NCI-H1048 (cell line): ENCODE measurements around the gene ZNF394.
"Not testable (repeated sequence)": the region's sequence is repeated elsewhere in the genome, so short reads cannot be mapped to it uniquely, and the experiment has no call there.

Source experiments
- DNase-seq: peaks from one replicate; lab custom pipeline; 2025; lab: John Stamatoyannopoulos, UW

The ZNF394 gene

DNA sequence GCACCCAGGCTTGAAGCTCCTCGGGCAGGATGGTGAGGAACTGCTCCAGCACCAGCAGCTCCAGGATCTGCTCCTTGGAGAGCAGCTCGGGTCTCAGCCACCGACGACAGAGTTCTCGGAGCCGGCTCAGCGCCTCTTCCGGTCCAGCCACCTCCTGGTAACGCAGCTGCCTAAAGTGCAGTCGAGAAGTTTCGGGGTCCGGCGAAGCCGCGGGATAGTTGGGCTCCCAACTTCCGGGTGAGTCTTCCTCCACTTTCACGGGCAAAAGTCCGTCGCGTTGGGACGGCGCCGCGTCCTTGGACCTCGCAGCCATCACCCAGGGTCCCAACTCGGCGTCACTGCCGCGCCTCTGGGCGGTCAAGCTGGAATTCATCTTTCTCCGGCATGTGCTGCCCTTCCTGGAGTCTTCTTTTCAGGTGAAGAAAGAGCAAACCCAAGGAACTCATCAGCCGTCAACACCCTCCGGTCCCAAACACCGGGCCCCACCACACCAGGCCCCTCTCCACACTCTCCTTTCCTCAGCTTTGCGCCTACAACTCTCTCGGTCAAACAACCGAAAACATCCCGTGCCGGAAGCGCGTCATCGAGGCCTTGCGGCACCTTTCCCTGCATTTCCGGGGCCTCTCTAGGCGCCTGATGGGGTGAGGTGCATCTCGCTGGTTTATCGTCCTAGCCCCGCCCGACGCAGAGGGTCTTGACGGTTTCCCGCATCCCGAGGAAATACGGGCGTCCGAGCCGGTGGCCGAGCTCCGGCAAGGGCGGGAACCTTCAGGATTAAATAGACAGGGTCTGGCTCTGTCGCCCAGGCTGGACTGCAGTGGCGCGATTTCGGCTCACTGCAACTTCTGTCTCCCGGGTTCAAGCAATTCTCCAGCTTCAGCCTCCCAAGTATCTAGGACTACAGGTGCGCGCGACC lies at the start of gene ZNF394:
ZNF394 (minus strand) TSS at position 561 of the 916 bp plus-strand sequence; CDS start at position 373, 188 bp downstream.
- DNase-seq: peak; percentile 47

DNA sequence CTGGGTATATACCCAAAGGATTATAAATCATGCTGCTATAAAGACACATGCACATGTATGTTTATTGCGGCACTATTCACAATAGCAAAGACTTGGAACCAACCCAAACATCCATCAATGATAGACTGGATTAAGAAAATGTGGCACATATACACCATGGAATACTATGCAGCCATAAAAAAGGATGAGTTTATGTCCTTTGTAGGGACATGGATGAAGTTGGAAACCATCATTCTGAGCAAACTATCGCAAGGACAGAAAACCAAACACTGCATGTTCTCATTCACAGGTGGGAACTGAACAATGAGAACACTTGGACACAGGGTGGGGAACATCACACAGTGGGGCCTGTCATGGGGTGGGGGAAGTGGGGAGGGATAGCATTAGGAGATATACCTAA lies 49.5 kb upstream of the ZNF394 start:
- not testable (repeated sequence) for DNase-seq

DNA sequence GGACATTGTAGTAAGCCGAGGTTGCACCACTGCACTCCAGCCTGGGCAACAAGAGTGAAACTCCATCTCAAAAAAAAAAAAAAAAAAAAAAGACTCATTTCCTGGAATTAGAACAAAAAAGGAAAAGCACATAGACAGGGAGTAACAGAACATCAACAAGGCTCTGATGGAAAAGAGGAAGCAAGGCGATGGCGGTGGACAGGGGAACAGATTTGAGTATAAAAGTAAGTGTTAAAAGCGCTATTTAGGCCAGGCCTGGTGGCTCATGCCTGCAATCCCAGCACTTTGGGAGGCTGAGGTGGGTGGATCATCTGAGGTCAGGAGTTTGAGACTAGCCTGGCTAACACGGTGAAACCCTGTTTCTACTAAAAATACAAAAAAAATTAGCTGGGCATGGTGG lies 45.2 kb upstream of the ZNF394 start:
- not testable (repeated sequence) for DNase-seq

DNA sequence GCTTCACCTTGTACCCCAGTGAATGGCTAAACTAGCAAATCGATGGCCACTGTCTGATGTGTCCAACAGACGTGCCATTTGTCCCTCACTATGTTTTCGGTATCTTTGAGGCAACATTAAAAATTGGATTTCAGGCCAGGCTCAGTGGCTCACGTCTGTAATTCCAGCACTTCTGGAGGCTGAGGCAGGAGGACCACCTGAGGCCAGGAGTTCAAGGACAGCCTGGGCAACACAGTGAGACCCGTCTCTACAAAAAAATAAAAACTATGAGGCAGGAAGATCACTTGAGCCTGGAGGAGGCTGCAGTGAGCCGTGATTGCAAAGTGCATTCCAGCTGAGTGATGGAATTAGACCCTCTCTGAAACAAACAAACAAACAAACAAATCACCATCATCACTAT lies 43.8 kb upstream of the ZNF394 start:
- no peak for DNase-seq

DNA sequence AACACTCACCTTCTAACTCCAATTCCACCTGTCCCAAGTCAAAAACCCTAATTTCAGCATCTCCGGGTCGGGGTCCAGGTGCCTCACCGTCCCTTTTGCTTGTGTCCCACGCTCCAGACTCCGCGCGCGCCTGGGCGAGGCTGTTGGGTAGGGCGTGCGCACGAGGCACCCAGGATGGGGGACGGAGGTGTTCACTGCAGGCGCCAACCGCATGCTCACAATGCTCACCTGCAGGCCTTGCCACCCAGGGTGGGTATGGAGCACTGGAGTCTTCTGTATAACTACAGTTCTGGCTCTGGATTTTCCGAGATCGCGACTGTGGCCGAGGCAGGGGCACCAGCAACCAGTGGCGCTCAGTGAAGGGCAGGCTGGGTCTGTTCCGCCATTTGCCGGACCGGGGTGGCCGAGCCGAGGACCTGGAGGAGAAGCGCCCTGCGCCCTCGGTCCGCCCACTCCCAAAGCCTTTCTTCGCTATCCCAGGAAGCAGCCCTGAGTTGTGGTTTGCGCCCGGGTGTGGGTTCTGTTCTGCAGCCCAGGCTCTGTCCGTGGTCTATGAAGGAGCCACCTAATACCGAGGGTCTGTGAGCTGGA lies 43.1 kb upstream of the ZNF394 start:
- DNase-seq: no peak

DNA sequence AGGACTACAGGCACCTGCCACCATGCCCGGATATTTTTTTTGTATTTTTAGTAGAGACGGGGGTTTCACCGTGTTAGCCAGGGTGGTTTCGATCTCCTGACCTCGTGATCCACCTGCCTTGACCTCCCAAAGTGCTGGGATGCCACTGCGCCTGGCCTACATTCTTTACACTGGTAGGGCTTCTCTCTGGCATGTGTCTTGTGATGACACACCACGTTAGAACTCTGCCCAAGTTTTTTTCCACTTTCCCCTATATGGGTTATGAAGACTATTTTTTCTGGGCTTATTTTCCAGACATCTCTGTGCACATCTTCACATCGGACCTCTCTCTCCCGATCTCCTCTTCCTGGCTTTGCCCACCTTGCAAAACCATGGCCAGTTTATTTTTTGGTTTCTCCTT lies 41.1 kb upstream of the ZNF394 start:
- no peak for DNase-seq

DNA sequence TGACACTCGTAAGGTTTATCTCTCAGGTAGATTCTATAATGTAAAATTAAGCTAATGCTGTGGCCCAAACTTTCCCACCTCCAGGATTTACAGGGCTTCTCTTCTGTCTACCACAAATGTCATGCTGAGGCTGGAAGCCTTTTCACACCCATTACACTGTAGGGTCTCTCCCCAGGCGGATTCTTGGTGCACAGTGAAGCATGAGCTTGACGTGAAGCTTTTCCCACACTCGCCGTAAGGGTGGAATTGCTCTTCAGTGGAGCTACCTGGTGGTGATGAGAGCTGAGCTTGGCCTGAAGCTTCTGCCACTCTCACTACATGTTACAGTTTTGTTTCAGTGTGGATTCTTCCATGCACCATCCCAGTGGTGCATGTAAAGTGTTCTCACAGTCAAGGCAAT lies 40.5 kb upstream of the ZNF394 start:
- DNase-seq: no peak

DNA sequence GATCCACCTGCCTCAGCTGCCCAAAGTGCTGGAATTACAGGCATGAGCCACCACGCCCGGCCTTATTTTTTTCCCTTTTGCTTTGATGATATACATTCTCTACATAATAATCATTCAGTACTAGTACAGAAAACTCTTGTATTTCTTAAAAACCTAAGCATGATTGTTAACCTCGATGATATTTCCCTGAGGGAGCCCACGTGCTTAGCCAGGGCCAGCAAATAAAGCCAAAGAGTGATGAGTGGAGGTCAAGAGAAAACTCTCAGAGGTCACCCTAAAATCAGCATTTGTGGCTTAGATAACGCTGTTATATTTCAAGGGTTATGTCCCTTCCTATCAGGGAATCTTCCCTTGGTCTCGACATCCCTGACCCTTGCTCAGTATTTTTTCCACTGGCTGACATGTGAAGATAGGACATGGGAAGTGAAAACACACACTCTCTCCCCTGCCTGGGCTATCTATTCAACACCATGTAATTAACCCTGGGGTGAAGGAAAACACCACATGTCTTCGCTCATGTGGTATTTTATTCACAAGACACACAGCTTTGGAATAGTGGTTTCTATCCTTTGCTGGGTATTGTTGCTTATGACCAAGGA lies 39.2 kb upstream of the ZNF394 start:
- no peak for DNase-seq

DNA sequence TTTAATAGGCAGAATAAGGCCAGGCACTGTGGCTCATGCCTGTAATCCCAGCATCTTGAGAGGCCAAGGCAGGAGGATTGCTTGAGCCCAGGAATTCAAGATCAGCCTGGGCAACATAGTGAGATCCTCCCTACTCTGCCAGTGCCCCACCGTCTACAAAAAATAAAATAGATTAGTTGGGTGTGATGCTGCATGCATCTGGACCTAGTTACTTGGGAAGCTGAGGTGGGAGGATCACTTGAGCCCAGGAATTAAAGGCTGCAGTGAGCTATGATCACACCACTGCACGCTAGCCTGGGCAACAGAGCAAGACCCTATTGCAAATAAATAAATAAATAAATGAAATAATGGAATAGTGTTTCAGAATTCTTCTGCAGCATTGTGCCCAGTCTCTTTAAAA lies 35.6 kb upstream of the ZNF394 start:
- no peak for DNase-seq

DNA sequence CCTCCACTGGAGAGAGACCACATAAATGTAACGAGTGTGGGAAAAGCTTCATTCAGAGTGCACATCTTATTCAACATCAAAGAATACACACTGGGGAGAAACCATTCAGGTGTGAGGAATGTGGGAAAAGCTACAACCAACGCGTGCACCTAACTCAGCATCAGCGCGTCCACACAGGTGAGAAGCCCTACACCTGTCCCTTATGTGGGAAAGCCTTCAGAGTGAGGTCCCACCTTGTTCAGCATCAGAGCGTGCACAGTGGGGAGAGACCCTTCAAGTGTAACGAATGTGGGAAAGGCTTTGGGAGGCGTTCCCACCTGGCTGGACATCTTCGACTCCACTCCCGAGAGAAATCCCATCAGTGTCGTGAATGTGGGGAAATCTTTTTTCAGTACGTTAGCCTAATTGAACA lies 31.3 kb upstream of the ZNF394 start:
- no peak for DNase-seq

DNA sequence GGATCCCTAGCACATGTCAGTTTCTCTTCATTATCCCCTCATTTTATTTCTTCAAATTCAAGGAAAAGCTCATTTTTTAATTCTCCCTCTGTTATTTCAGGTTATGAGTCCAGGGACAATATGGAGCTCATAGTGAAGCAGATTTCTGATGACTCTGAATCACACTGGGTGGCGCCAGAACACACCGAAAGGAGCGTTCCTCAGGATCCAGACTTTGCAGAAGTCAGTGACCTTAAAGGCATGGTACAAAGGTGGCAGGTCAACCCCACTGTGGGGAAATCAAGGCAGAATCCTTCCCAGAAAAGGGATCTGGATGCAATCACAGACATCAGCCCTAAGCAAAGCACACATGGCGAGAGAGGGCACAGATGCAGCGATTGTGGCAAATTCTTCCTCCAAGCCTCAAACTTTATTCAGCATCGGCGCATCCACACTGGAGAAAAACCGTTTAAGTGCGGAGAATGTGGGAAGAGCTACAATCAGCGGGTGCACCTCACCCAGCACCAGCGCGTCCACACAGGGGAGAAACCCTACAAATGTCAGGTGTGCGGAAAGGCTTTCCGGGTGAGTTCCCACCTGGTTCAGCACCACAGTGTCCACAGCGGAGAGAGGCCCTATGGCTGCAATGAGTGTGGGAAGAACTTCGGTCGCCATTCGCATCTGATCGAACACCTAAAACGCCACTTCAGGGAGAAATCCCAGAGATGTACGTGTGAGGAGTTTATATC lies 25.8 kb upstream of the ZNF394 start:
- DNase-seq: no peak

DNA sequence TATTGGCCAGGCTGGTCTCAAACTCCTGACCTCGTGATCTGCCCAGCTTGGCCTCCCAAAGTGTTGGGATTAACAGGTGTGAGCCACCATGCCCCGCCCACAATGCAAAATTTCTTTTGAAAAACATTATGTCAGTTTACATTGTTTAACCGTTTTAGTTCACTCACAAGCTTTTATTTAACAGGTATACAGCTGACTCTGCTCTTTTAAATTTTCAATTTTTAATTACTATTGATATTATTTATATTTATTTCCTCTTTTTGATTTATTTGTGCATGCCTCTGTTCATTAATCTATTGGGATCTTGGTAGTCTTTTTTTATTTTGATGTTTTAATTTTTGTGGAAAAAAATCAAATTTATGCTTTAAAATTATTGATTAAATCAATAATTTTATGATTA lies 21.3 kb upstream of the ZNF394 start:
- no peak for DNase-seq

DNA sequence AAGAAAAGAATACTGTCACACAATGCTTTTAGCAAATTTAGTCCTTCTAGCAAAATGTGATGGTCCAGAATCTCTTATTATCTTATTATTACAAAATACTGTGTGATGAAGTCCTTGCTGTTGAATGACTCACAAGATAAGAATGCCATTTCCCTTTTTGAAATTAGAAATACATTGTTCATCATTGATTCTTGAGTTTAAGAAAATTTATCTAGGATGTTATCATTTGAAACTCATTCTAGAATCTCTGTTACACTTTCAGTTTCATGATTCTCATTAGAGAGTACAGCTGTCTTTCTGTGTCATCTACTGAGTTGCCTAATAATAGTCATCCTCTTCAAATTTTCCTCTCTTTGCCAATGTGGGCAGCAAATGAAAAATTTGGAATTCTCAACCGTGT lies 14.0 kb upstream of the ZNF394 start:
- no peak for DNase-seq

DNA sequence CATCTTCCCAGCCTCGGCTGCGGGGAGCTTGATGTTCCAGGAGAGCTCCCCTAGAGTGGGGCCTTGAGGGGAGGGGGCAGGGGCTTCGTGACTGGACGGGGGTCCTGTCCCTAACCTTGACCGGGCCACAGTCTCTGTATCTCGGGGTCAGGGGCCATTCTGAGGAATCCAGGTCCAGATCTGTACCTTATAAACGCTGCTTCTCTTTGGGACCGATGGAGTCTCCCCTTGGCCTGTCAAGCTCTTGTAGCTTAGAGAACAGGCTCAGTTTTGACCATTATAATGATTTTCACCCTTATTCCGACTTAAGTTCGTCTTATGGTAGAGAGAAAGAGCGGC lies 5.2 kb upstream of the ZNF394 start:
- DNase-seq: no peak

DNA sequence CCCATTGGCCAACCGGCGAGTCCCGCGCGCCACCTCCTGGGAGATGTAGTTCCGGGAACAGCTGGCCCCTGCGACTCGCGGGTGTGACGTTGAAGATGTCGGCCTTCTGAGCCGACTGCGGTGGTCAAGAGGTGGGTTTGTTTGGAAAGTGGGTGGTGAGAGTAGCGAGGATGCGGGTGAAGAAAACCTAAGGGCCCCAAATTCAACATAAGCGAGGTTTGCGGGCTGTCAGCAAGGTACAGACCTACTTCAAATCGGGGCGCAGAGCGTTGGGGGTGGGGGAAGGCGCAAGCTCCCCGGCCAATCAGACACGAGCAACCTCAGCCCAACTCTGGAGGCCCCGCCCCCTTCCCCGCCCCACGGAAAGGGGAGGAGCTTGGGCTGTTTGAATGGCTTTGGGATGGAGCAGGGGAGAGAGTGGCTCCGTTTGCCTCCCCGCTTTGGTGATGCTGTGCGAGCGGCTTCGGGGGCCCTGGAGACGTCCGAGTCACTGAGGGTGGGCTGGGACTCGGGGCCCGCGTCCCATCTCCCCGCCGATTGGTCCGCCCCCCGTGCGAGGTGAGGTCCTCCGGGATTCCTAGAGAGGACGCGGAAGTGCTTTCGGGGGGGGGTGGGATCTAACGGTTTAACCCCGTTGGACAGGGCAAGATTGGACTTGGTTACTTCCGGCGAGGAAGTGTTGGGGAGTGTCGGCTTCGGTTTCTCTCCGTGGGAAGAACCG lies 4.7 kb upstream of the ZNF394 start, which contains the start of gene ZKSCAN5:
ZKSCAN5 (plus strand) TSS at position 60 of the 721 bp plus-strand sequence. CDS start 1,383 bp downstream, outside the sequence.
- DNase-seq: peak; percentile 84

DNA sequence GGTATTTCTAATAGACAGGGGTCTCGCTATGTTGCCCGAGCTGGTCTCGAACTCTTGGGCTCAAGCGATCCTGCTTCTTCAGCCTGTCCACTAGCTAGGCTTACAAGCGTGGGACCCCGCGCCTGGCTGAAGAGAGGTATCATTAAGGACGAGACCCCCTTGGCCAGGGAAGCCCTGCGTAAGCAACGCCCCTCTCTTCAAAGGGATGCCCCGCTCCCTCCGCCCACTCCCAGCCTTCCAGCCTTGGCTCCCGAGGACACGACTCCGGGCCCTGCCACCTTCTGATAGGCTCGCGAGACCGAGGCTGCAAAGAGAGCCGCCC lies 4.2 kb upstream of the ZNF394 start:
- peak; percentile 92 for DNase-seq

DNA sequence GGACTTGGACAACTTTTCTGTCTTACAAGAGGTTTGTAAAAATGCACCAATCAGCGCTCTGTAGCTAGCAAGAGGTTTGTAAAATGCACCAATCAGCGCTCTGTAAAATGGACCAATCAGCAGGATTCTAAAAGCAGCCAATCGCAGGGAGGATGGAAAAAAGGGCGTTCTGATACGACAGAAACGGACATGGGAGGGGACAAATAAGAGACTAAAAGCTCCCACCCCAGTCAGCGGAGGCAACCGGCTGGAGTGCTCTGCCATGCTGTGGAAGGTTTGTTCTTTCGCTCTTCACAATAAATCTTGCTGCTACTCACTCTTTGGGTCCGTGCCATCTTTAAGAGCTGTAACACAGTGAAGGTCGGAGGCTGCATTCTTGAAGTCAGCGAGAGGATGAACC lies 1.2 kb upstream of the ZNF394 start:
- DNase-seq: not testable (repeated sequence)

DNA sequence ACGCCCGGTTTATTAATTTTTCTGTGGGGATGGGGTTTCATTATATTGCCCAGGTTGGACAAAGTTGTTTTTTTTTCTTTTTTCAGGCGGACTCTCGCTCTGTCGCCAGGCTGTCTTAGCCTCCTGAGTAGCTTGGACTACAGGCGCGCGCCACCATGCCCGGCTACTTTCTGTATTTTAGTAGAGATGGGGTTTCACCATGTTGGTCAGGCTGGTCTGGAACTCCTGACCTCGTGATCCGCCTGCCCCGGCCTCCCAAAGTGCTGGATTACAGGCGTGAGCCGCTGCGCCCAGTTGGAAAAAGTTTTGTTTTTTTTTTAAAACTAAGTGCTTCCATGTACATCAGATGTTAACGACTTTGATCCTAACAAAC lies 542 bp upstream of the ZNF394 start:
- no peak for DNase-seq

DNA sequence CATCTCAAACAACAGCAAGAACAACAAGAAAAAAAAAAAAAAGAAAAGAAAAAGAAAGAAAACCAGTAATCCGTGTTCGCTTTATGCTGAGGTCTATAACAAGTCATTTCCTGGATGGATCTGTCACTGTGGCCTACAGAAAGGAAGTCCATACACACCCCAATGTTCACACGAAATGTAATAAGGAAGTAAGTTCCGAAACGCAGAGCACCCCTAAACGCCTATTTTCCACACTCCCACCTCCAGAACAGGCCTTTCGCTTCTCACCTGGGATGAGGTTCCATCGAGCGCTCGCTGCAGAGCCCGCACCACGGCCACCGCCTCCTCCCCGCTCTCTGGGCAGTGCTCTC lies 735 bp downstream of the ZNF394 start:
- DNase-seq: no peak

DNA sequence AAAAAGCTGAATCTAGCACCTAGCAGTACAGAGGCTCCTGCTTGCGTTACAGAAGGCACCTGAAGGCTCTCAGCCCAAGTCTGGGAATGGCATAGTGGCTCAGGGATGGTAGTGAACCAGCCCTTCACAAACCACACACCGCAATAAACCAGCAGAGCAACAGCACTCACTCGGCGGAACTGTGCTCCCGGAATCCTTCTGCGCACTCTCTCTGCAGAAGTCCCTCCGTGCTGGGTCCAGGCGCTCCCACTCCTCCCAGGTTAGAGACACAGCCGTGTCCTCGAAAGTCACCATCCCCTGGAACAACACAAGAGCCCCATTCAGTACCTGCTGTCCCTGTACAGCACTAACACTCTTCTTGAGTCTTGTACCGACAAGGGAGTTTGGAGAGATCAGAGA lies 1.5 kb downstream of the ZNF394 start:
- DNase-seq: no peak

DNA sequence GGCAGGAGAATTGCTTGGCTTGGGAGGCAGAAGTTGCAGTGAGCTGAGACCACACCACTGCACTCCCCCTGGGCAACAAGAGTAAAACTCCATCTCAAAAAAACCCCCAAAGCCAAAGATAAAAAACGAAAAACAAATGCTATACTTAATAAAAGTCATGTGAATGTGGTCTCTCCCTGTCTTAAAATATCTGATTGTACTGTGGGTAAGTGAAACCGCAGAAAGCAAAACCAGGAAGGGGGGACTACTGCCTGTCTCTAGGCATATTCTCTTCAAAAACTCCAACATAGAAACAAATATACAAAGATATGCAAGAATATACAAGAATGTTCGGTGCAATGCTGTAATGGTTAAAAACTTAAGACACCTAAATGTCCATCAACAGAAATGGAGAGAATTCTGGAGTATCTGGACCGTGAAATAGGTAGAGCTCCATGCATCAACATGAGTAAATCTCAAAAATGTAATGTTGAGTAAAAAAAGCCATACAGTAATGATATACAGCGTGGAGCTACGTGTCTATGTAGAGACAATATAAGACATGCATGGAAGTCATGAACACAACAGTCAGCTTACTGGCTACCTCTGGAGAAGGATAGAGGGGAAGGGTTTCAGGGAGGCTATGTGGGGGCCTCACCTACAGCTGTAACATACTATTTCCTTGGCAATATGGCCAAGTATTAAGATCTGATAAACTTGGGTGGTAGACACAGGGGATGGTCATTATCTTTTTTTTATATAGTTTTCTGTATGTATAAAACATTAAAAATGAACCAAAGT lies 2.1 kb downstream of the ZNF394 start:
- DNase-seq: no peak
